Panc1 (cell line): ENCODE results near the gene ZP2. TPM values are rescaled to one million over a fixed set of nuclear protein-coding genes. Genes with fewer than 3 reads are reported as not detected.

Source experiments
- ATAC-seq: fragments of 200-7000 bp; cut with Tn5 transposase; 2 replicates; pipeline ENCODE4 v1.9.1; 2020; ENCODE audit warnings: mild to moderate bottlenecking, moderate library complexity
- BruUV-seq: library from RNA; stranded (reverse); fragments of 400-500 nt; replicated peaks from 2 replicates; lab custom pipeline; 2021; lab: Mats Ljungman, UMichigan
- CTCF ChIA-PET: fragments of 300-600 bp; sonication (Branson Sonifier 250); formaldehyde crosslinking; loops from one replicate; lab custom pipeline; 2022; ENCODE audit warnings: antibody characterized with exemption; lab: Charles Lee
- POLR2A ChIA-PET: fragments of 300-600 bp; sonication (Branson Sonifier 250); formaldehyde crosslinking; loops from one replicate; lab custom pipeline; 2022; ENCODE audit warnings: antibody characterized with exemption; lab: Charles Lee
- DNase-seq: peaks from one replicate; pipeline ENCODE4 v3.0.0-alpha.2; 2010; ENCODE audit warnings: low read depth, low spot score
- H3K27ac ChIP-seq: 2 replicates; pipeline ENCODE4 v1.5.1; 2011; ENCODE audit warnings: mild to moderate bottlenecking, low read length, inconsistent platforms
- H3K27me3 ChIP-seq: fragments of 200-500 bp; sonication (Bioruptor generic); 2 replicates; pipeline ENCODE4 v1.6.0; 2014; ENCODE audit warnings: low read length, inconsistent platforms; ENCODE audit not compliant: control insufficient read depth, insufficient read depth
- H3K36me3 ChIP-seq: fragments of 200-500 bp; sonication (Bioruptor generic); 2 replicates; pipeline ENCODE4 v1.5.1; 2014; ENCODE audit warnings: inconsistent platforms, mild to moderate bottlenecking, low read length, moderate library complexity; ENCODE audit not compliant: control insufficient read depth, insufficient read depth
- H3K4me1 ChIP-seq: 2 replicates; pipeline ENCODE4 v1.5.1; 2011; ENCODE audit warnings: inconsistent platforms, mild to moderate bottlenecking, low read length, moderate library complexity; ENCODE audit not compliant: control insufficient read depth, insufficient read depth
- H3K4me3 ChIP-seq, 2 experiments: 2 replicates each; pipeline ENCODE4 v1.5.1; 2011 to 2012; ENCODE audit warnings: low read depth in 2 of 2, low read length in 2 of 2, mild to moderate bottlenecking in 2 of 2, inconsistent platforms in 1 of 2, moderate library complexity in 1 of 2
- H3K9me3 ChIP-seq: fragments of 200-500 bp; sonication (Bioruptor generic); 2 replicates; pipeline ENCODE4 v1.5.1; 2014; ENCODE audit warnings: low read depth, mild to moderate bottlenecking, inconsistent platforms, low read length, moderate library complexity; ENCODE audit not compliant: control insufficient read depth, insufficient read depth
- POLR2AphosphoS5 ChIP-seq: IDR thresholded peaks from 2 replicates; pipeline ENCODE4 v1.6.1; 2012; ENCODE audit warnings: mild to moderate bottlenecking, low read depth, low read length, moderate library complexity
- SIN3A ChIP-seq: IDR thresholded peaks from 2 replicates; pipeline ENCODE4 v1.6.1; 2012; ENCODE audit warnings: low read depth, mild to moderate bottlenecking, low read length, moderate library complexity, borderline replicate concordance; ENCODE audit not compliant: insufficient read depth
- TCF7L2 ChIP-seq: IDR thresholded peaks from 2 replicates; pipeline ENCODE4 v1.6.1; 2011; ENCODE audit warnings: mild to moderate bottlenecking, low read depth, low read length, inconsistent platforms
- in situ Hi-C: cut with HindIII; loops from 2 replicates; pipeline ENCODE4 v1.10.0; 2016; ENCODE audit warnings: low sequenced_read_pairs, low pct_unique_long_range_greater_than_20kb
- intact Hi-C: fragments of 100-400 bp; cut with micrococcal nuclease; formaldehyde crosslinking; loops from one replicate; pipeline ENCODE4 v1.10.0; 2022; ENCODE audit not compliant: unreplicated experiment
- total RNA-seq: library from RNA; stranded (reverse); gene quantifications from one replicate; pipeline ENCODE4 v1.2.1, GENCODE V29; 2021; ENCODE audit not compliant: unreplicated experiment
- TF ChIP-seq, protein P1 (sequence below), 2 experiments: IDR thresholded peaks; 2 replicates each; pipeline ENCODE4 v1.6.1; 2011 to 2012; ENCODE audit warnings: low read depth in 2 of 2, control low read depth in 1 of 2, low read length in 1 of 2, mild to moderate bottlenecking in 1 of 2, moderate library complexity in 1 of 2; ENCODE audit not compliant: insufficient read depth in 1 of 2
- TF ChIP-seq, protein P2 (sequence below): fragments of 450-650 bp; IDR thresholded peaks from 2 replicates; pipeline ENCODE4 v1.5.1; 2017; ENCODE audit warnings: mild to moderate bottlenecking

The ZP2 gene
- total RNA-seq, 1 experiment from 2014 or later: not detected

DNA sequence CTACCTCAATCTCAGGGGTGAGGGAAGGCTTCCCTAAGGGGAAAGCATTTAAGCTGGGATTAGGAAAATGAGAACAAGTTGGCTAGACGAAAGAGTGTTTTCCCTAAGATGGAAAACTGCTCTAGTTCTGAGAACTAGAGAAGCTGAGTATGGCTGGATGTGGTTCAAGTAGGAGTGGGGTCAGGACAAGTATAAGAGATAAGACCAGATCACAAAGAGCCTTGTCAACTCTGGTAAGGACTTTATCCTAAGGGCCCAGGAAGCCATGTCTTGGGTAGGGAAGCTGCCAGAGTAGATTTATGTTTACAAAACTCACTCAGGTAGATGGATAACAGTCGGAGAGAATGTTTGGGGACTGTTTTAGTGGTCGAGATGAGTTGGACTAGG lies 23.8 kb upstream of the ZP2 start:
- DNase-seq: no peak
- POLR2A ChIA-PET: no interaction called here
- BruUV-seq: no TSS peak
- intact Hi-C loops: no loop called here
- no peaks in the 10 kb centered on the region for H3K4me1 ChIP-seq
- H3K27me3 ChIP-seq: peaks cover 19% of the 10 kb centered on the region; the same call in 1 of the 2 replicates
- no peaks in the 10 kb centered on the region for H3K9me3 ChIP-seq
- no peak overlapping the region for H3K27ac ChIP-seq
- H3K4me3 ChIP-seq: no peak overlapping the region
- in situ Hi-C loops: no loop called here
- CTCF ChIA-PET: no interaction called here
- no peak for ATAC-seq
- H3K36me3 ChIP-seq: no peaks in the 10 kb centered on the region
- TF ChIP-seq, protein P1, sequence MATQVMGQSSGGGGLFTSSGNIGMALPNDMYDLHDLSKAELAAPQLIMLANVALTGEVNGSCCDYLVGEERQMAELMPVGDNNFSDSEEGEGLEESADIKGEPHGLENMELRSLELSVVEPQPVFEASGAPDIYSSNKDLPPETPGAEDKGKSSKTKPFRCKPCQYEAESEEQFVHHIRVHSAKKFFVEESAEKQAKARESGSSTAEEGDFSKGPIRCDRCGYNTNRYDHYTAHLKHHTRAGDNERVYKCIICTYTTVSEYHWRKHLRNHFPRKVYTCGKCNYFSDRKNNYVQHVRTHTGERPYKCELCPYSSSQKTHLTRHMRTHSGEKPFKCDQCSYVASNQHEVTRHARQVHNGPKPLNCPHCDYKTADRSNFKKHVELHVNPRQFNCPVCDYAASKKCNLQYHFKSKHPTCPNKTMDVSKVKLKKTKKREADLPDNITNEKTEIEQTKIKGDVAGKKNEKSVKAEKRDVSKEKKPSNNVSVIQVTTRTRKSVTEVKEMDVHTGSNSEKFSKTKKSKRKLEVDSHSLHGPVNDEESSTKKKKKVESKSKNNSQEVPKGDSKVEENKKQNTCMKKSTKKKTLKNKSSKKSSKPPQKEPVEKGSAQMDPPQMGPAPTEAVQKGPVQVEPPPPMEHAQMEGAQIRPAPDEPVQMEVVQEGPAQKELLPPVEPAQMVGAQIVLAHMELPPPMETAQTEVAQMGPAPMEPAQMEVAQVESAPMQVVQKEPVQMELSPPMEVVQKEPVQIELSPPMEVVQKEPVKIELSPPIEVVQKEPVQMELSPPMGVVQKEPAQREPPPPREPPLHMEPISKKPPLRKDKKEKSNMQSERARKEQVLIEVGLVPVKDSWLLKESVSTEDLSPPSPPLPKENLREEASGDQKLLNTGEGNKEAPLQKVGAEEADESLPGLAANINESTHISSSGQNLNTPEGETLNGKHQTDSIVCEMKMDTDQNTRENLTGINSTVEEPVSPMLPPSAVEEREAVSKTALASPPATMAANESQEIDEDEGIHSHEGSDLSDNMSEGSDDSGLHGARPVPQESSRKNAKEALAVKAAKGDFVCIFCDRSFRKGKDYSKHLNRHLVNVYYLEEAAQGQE (IDR thresholded peaks at IDR 0.05; ENCODE audit: insufficient read depth in 1 of 2, low read depth in 2 of 2, low read length in 1 of 2): no peak
- TF ChIP-seq, protein P2, sequence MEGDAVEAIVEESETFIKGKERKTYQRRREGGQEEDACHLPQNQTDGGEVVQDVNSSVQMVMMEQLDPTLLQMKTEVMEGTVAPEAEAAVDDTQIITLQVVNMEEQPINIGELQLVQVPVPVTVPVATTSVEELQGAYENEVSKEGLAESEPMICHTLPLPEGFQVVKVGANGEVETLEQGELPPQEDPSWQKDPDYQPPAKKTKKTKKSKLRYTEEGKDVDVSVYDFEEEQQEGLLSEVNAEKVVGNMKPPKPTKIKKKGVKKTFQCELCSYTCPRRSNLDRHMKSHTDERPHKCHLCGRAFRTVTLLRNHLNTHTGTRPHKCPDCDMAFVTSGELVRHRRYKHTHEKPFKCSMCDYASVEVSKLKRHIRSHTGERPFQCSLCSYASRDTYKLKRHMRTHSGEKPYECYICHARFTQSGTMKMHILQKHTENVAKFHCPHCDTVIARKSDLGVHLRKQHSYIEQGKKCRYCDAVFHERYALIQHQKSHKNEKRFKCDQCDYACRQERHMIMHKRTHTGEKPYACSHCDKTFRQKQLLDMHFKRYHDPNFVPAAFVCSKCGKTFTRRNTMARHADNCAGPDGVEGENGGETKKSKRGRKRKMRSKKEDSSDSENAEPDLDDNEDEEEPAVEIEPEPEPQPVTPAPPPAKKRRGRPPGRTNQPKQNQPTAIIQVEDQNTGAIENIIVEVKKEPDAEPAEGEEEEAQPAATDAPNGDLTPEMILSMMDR: no peak
- TF ChIP-seq POLR2AphosphoS5: no peak
- TF ChIP-seq SIN3A: no peak
- TF ChIP-seq TCF7L2: no peak

DNA sequence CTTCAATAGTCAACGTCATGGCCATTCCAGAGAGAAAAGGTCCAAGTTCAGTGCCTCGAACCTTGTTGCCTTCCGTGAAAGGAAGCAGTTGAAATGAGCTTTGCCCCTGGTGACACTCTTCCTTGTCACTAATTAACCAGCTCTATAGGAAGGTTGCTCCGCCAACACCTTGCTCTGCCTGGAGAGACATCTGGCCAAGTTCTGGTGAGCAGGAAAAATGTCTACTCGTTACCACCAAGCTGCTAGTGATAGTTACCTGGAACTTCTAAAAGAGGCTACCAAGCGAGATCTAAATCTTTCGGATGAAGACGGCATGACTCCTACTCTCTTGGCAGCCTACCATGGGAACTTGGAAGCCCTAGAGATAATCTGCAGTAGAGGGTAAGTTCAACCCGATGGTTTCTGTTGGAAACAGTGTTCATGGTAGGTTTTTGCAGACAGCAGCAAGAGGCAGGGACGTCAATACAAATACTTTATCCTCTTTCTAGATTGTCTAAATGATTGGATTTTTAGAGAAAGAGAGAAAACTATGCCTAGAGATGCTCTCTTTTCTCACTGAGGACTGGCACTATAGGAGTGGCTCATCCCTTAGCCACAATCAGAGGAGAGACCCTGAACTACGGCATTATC lies 22.3 kb upstream of the ZP2 start, which contains the start of gene ANKS4B:
Gene ANKS4B, plus strand, starts transcription at position 179 of the 630 bp plus-strand sequence. Its CDS starts 39 bp downstream, at position 218.
- ATAC-seq (no peak), DNase-seq (no peak)
- Histone ChIP-seq H3K27me3 (peaks cover 22% of the 10 kb centered on the region; the same call in 1 of the 2 replicates), H3K4me1 (no peaks in the 10 kb centered on the region), H3K36me3 (no peaks in the 10 kb centered on the region), H3K27ac (no peak within 1 kb of the TSS), H3K9me3 (no peaks in the 10 kb centered on the region), H3K4me3 (no peak within 1 kb of the TSS)
- intact Hi-C loops: no loop called here
- TF ChIP-seq TCF7L2 (no peak), POLR2AphosphoS5 (no peak), SIN3A (no peak)
- TF ChIP-seq, protein P1 (IDR thresholded peaks at IDR 0.05; ENCODE audit: insufficient read depth in 1 of 2, low read depth in 2 of 2, low read length in 1 of 2): no peak
- TF ChIP-seq, protein P2: no peak
- CTCF ChIA-PET: no interaction called here
- in situ Hi-C loops: no loop called here
- POLR2A ChIA-PET: interaction anchor here (0.6 kb wide), 1 partner anchor 9 kb away, joined by 3 read pairs; no protein-coding TSS in a partner anchor
- no TSS peak for BruUV-seq
